ENCODE results near the gene SLC25A25. TPM values are rescaled to one million over a fixed set of nuclear protein-coding genes. Genes with fewer than 3 reads are reported as not detected.
"Not testable (repeated sequence)": the region's sequence is repeated elsewhere in the genome, so short reads cannot be mapped to it uniquely, and the experiment has no call there.

The SLC25A25 gene
- total RNA-seq, 2 donors from 2014 or later = 30.1 to 33.9 TPM

DNA sequence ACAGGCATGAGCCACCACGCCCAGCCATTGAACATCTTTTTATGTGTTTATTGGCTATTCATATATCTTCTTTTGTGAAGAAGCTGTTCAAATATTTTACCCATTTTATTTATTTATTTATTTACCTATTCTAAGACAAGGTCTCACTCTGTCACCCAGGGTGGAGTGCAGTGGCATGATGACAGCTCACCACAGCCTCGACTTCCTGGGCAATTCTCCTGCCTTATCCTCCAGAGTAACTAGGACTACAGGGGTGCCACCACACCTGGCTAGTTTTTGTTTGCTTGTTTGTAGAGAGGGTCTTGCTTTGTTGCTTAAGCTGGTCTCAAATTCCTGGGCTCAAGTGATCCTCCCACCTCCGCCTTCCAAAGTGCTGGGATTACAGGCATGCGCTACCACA lies 34.4 kb upstream of the SLC25A25 start:
- DNase-seq (ENCODE audit: low spot score) (no peak), ATAC-seq (ENCODE audit: insufficient number of reproducible peaks, low FRiP score, low read depth) (no peak)
- Histone ChIP-seq H3K27ac (no peak overlapping the region), H3K4me1 (ENCODE audit: control insufficient read depth in 1 of 2, low read depth in 2 of 2) (no peaks in the 10 kb centered on the region), H3K27me3 (replicated peaks; ENCODE audit: insufficient read depth) (no peaks in the 10 kb centered on the region), H3K9me3 (no peaks in the 10 kb centered on the region), H3K4me3 (no peak overlapping the region), H3K36me3 (no peaks in the 10 kb centered on the region)
- no peak for TF ChIP-seq CTCF (IDR thresholded peaks at IDR 0.05)

DNA sequence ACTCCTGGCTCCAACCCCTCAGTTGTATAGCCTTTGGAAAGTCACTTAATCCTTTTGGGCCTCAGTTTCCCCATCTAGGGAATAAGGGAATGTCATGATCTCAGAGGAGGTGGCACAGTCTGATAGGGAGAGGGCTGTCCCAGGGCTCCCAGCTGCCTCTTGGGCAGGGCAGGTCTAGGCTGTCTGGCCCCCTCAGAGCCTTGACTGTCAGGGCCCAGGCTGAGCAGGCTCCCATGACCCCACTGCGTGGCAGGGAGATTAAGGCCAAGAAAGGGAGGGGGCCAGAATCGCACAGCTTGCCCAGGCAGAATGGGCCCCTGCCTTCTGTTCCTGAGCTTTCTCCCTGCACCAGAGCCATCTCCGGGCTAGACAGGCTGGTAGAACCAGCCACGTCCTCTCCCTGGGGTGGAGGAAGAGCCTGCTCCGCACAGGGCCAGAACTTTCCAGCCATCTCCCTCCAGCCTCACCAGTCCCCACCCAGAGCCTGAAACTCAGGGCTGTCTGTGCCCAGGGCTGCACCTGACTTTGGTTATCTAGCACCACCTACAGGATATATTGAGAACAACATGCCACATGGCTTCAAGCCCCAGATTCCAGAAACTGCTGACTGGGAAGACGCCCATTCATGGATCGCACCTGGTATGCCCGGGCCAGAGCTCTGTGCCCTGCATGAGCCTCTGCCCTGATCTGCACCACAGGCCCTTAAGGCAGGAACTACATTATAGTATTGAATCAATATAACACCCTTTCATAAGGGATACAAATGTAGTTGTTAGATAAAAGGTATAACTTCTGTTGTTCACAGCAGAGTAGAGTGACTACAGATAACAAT lies 33.0 kb upstream of the SLC25A25 start:
- no peaks in the 10 kb centered on the region for H3K4me1 ChIP-seq (ENCODE audit: control insufficient read depth in 1 of 2, low read depth in 2 of 2)
- no peak for DNase-seq (ENCODE audit: low spot score)
- ATAC-seq (ENCODE audit: insufficient number of reproducible peaks, low FRiP score, low read depth) = peak; percentile 70

DNA sequence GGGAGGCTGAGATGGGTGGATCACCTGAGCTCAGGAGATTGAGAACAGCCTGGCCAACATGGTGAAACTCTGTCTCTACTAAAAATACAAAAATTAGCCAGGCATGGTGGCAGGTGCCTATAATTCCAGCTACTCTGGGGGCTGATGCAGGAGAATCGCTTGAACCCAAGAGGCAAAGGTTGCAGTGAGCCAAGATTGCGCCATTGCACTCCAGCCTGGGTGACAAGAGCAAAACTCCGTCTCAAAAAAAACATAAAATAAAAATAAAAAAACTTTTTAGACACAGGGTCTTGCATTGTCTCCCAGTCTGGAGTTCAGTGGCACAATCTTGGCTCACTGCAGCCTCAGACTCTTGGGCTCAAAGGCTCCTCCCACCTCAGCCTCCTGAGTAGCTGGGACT lies 31.5 kb upstream of the SLC25A25 start:
- H3K36me3 ChIP-seq; H3K9me3 ChIP-seq; ATAC-seq (ENCODE audit: insufficient number of reproducible peaks, low FRiP score, low read depth); H3K4me1 ChIP-seq (ENCODE audit: control insufficient read depth in 1 of 2, low read depth in 2 of 2); H3K27ac ChIP-seq; H3K4me3 ChIP-seq; H3K27me3 ChIP-seq (replicated peaks; ENCODE audit: insufficient read depth); DNase-seq (ENCODE audit: low spot score): not testable (repeated sequence)

More for the DNA sequence above, 33.0 kb upstream of the SLC25A25 start:
- no peak overlapping the region for H3K4me3 ChIP-seq
- peak; percentile 90 for TF ChIP-seq CTCF (IDR thresholded peaks at IDR 0.05)
- no peak overlapping the region for H3K27ac ChIP-seq
- no peaks in the 10 kb centered on the region for H3K36me3 ChIP-seq
- H3K27me3 ChIP-seq (replicated peaks; ENCODE audit: insufficient read depth) = no peaks in the 10 kb centered on the region
- no peaks in the 10 kb centered on the region for H3K9me3 ChIP-seq

GRCh38 chr9:128040783-128041182 lies 27.2 kb upstream of the SLC25A25 start:
- not testable (repeated sequence) for ATAC-seq (ENCODE audit: insufficient number of reproducible peaks, low FRiP score, low read depth); H3K27ac ChIP-seq; H3K4me3 ChIP-seq; H3K27me3 ChIP-seq (replicated peaks; ENCODE audit: insufficient read depth); H3K36me3 ChIP-seq; DNase-seq (ENCODE audit: low spot score); H3K4me1 ChIP-seq (ENCODE audit: control insufficient read depth in 1 of 2, low read depth in 2 of 2); H3K9me3 ChIP-seq

GRCh38 chr9:128042043-128042442 lies 26.0 kb upstream of the SLC25A25 start:
- Histone ChIP-seq H3K36me3 (no peaks in the 10 kb centered on the region), H3K4me1 (ENCODE audit: control insufficient read depth in 1 of 2, low read depth in 2 of 2) (no peaks in the 10 kb centered on the region), H3K9me3 (no peaks in the 10 kb centered on the region), H3K27me3 (replicated peaks; ENCODE audit: insufficient read depth) (no peaks in the 10 kb centered on the region), H3K27ac (no peak overlapping the region), H3K4me3 (no peak overlapping the region)
- ATAC-seq (ENCODE audit: insufficient number of reproducible peaks, low FRiP score, low read depth) (no peak), DNase-seq (ENCODE audit: low spot score) (no peak)
- TF ChIP-seq CTCF (IDR thresholded peaks at IDR 0.05) = no peak

- no peaks in the 10 kb centered on the region for H3K36me3 ChIP-seq
Measured at GRCh38 chr9:128043467-128043868, 24.6 kb upstream of the SLC25A25 start.

GRCh38 chr9:128045409-128045808 lies 22.6 kb upstream of the SLC25A25 start:
- ATAC-seq (ENCODE audit: insufficient number of reproducible peaks, low FRiP score, low read depth) = not testable (repeated sequence)

More at GRCh38 chr9:128043467-128043868, 24.6 kb upstream of the SLC25A25 start:
- Histone ChIP-seq H3K4me1 (ENCODE audit: control insufficient read depth in 1 of 2, low read depth in 2 of 2) (no peaks in the 10 kb centered on the region), H3K9me3 (no peaks in the 10 kb centered on the region), H3K4me3 (no peak overlapping the region), H3K27ac (no peak overlapping the region), H3K27me3 (replicated peaks; ENCODE audit: insufficient read depth) (no peaks in the 10 kb centered on the region)
- ATAC-seq (ENCODE audit: insufficient number of reproducible peaks, low FRiP score, low read depth) (no peak), DNase-seq (ENCODE audit: low spot score) (no peak)
- no peak for TF ChIP-seq CTCF (IDR thresholded peaks at IDR 0.05)

More at GRCh38 chr9:128045409-128045808, 22.6 kb upstream of the SLC25A25 start:
- not testable (repeated sequence) for H3K9me3 ChIP-seq; H3K27me3 ChIP-seq (replicated peaks; ENCODE audit: insufficient read depth); DNase-seq (ENCODE audit: low spot score); H3K4me3 ChIP-seq; H3K36me3 ChIP-seq; H3K27ac ChIP-seq; H3K4me1 ChIP-seq (ENCODE audit: control insufficient read depth in 1 of 2, low read depth in 2 of 2)
